Mesenchymal stem cell (in vitro differentiated cells and primary cell): ENCODE measurements around the gene ASTN2.
A peak's percentile ranks its signal among the peaks of the same experiment; 100 is the strongest.

Experiments used
- DNase-seq: peaks from one replicate; pipeline ENCODE4 v3.0.0-alpha.2; 2013
- H2AFZ ChIP-seq: one replicate; pipeline ENCODE4 v1.6.1; 2013; ENCODE audit warnings: low read depth, mild to moderate bottlenecking, control low read depth, inconsistent platforms, low read length, moderate library complexity
- H2AK5ac ChIP-seq: 2 replicates; pipeline ENCODE4 v1.6.1; 2013; ENCODE audit warnings: low read length, moderate library complexity, mild to moderate bottlenecking, inconsistent platforms; ENCODE audit not compliant: severe bottlenecking
- H2BK120ac ChIP-seq: one replicate; pipeline ENCODE4 v1.6.1; 2013; ENCODE audit warnings: low read depth, mild to moderate bottlenecking, inconsistent platforms, low read length, moderate library complexity
- H2BK12ac ChIP-seq, 2 experiments: one replicate each; pipeline ENCODE4 v1.6.1; 2013; ENCODE audit warnings: inconsistent platforms in 2 of 2, low read length in 2 of 2, mild to moderate bottlenecking in 2 of 2, moderate library complexity in 2 of 2, control low read depth in 1 of 2
- H2BK15ac ChIP-seq: one replicate; pipeline ENCODE4 v1.6.1; 2013; ENCODE audit warnings: mild to moderate bottlenecking, low read depth, inconsistent platforms; ENCODE audit not compliant: poor library complexity, severe bottlenecking
- H2BK5ac ChIP-seq: 2 replicates; pipeline ENCODE4 v1.6.1; 2013; ENCODE audit warnings: low read depth, mild to moderate bottlenecking, low read length, control low read depth, inconsistent platforms; ENCODE audit not compliant: poor library complexity, severe bottlenecking
- H3K14ac ChIP-seq, 2 experiments: one replicate each; pipeline ENCODE4 v1.6.1; 2013; ENCODE audit warnings: inconsistent platforms in 2 of 2, low read length in 2 of 2, control low read depth in 1 of 2, mild to moderate bottlenecking in 1 of 2, moderate library complexity in 1 of 2
- H3K18ac ChIP-seq, 2 experiments: one replicate each; pipeline ENCODE4 v1.6.1; 2013; ENCODE audit warnings: inconsistent platforms in 2 of 2, low read length in 2 of 2, control low read depth in 1 of 2, low read depth in 1 of 2, mild to moderate bottlenecking in 1 of 2
- H3K23ac ChIP-seq, 2 experiments: one replicate each; pipeline ENCODE4 v1.6.1; 2013; ENCODE audit warnings: inconsistent platforms in 2 of 2, low read length in 2 of 2, mild to moderate bottlenecking in 2 of 2, moderate library complexity in 2 of 2, control low read depth in 1 of 2
- H3K27ac ChIP-seq: 2 replicates; pipeline ENCODE4 v1.5.1; 2013; ENCODE audit warnings: mild to moderate bottlenecking, moderate library complexity, low read length, control low read depth, inconsistent platforms; ENCODE audit not compliant: poor library complexity, severe bottlenecking
- H3K27me3 ChIP-seq, 2 experiments: 2 replicates each; pipeline versions ENCODE4 v1.6.1 to v1.7.0; 2013; ENCODE audit warnings: low read length in 2 of 2, mild to moderate bottlenecking in 2 of 2, moderate library complexity in 2 of 2, control low read depth in 1 of 2, inconsistent platforms in 1 of 2; ENCODE audit not compliant: control insufficient read depth in 1 of 2, insufficient read depth in 1 of 2
- H3K36me3 ChIP-seq, 2 experiments: 2 replicates each; pipeline versions ENCODE4 v1.6.1 to v1.7.0; 2013; ENCODE audit warnings: low read length in 2 of 2, control low read depth in 1 of 2, inconsistent platforms in 1 of 2, low read depth in 1 of 2, mild to moderate bottlenecking in 1 of 2; ENCODE audit not compliant: insufficient read depth in 2 of 2, control insufficient read depth in 1 of 2
- H3K4ac ChIP-seq, 2 experiments: one replicate each; pipeline ENCODE4 v1.6.1; 2013; ENCODE audit warnings: inconsistent platforms in 2 of 2, low read length in 2 of 2, mild to moderate bottlenecking in 2 of 2, moderate library complexity in 2 of 2, control low read depth in 1 of 2, low read depth in 1 of 2
- H3K4me1 ChIP-seq: 2 replicates; pipeline ENCODE4 v1.6.1; 2013; ENCODE audit warnings: low read depth, low read length, control low read depth; ENCODE audit not compliant: control insufficient read depth, insufficient read depth
- H3K4me2 ChIP-seq: 2 replicates; pipeline ENCODE4 v1.6.1; 2013; ENCODE audit warnings: low read length, mild to moderate bottlenecking, inconsistent platforms; ENCODE audit not compliant: poor library complexity, severe bottlenecking
- H3K4me3 ChIP-seq, 2 experiments: 2 replicates each; pipeline versions ENCODE4 v1.5.1 to v1.7.0; 2013; ENCODE audit warnings: low read length in 2 of 2, mild to moderate bottlenecking in 2 of 2, control low read depth in 1 of 2, low read depth in 1 of 2; ENCODE audit not compliant: insufficient read depth in 1 of 2
- H3K79me1 ChIP-seq: replicated peaks from 2 replicates; pipeline ENCODE4 v1.6.1; 2013; ENCODE audit warnings: mild to moderate bottlenecking, control low read depth, low read length, inconsistent platforms; ENCODE audit not compliant: poor library complexity, severe bottlenecking
- H3K9ac ChIP-seq: 2 replicates; pipeline ENCODE4 v1.7.0; 2013; ENCODE audit warnings: mild to moderate bottlenecking, low read length, moderate library complexity
- H3K9me3 ChIP-seq: 2 replicates; pipeline ENCODE4 v1.7.0; 2013; ENCODE audit warnings: mild to moderate bottlenecking, low read length; ENCODE audit not compliant: control insufficient read depth
- H4K8ac ChIP-seq: one replicate; pipeline ENCODE4 v1.6.1; 2013; ENCODE audit warnings: inconsistent platforms, mild to moderate bottlenecking, low read length, moderate library complexity
- H4K91ac ChIP-seq: one replicate; pipeline ENCODE4 v1.6.1; 2013; ENCODE audit warnings: mild to moderate bottlenecking, low read length, inconsistent platforms
- WGBS: methylation state at CpG from one replicate; pipeline ENCODE4 v1.1.7; 2013; ENCODE audit warnings: mixed read lengths; 5-methylcytosine and 5-hydroxymethylcytosine counted together

ASTN2 gene

DNA sequence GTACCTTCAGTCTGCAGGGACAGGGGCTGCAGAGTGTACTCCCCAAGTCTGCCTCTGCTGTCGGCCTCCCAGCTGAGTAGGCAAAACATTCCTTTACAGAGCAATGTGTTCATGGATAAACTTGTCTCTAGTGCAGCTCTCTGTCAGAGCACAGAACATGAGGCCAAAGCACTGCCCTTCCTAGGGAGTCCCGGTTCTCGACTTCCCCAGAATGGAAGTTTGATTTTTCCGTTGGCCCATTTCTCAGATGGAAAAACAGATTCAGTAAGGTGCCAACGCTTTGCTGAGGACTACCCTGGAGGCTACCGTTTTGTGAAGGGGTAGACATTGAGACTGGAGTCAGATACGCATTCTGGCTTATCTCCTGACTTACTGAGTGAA, 728.2 kb downstream of the ASTN2 start:
- Histone ChIP-seq H3K14ac (no peak overlapping the region), H2BK15ac (no peak overlapping the region), H3K4ac (peak overlapping the region in 1 of 2 experiments; percentile 42), H2BK12ac (peak overlapping the region in 1 of 2 experiments; percentile 8), H3K27ac (peak overlapping the region; percentile 34), H2BK120ac (peak overlapping the region; percentile 51), H2AFZ (peak overlapping the region; percentile 68), H3K9me3 (peaks cover 9% of the 10 kb centered on the region), H4K8ac (peak overlapping the region; percentile 68), H2BK5ac (no peak overlapping the region), H3K4me1 (peaks cover 8% of the 10 kb centered on the region), H3K23ac (no peak overlapping the region), H3K9ac (peak overlapping the region; percentile 92), H4K91ac (no peak overlapping the region), H3K18ac (peak overlapping the region; percentile 40 to 55), H3K27me3 (no peaks in the 10 kb centered on the region), H2AK5ac (no peak overlapping the region), H3K79me1 (peaks cover 5% of the 10 kb centered on the region), H3K4me2 (peak overlapping the region; percentile 59), H3K4me3 (peak overlapping the region; percentile 90 to 92), H3K36me3 (peaks cover 0 to 8% of the 10 kb centered on the region in 2 experiments)
- WGBS: 32% methylated on average over 7 of the region's 7 CpGs
- DNase-seq: no peak

DNA sequence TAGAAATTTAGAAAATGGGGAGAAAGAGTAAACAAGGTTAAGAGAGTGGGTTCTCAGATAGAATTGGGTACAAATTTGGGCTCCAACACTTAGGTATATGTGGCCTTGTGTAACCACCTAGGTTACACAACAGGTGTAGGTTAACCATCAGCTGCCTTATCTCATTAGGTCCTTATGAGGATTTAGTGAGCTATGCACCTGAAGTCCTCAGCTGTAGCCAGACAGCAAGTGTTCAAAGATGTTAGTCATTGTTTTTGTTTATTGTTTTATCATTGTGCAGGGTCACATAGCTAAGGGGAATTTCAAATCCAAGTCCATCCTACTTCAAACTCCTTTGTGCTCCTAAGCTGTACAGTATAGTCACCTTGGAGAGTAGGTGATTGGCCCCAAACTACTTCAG, 728.7 kb downstream of the ASTN2 start:
- H3K27me3 ChIP-seq: no peaks in the 10 kb centered on the region
- H3K27ac ChIP-seq: no peak overlapping the region
- H2BK12ac ChIP-seq: peak overlapping the region in 1 of 2 experiments; percentile 8
- no peak overlapping the region for H2BK120ac ChIP-seq
- H3K79me1 ChIP-seq: peaks cover 5% of the 10 kb centered on the region
- H3K36me3 ChIP-seq: peaks cover 0 to 3% of the 10 kb centered on the region in 2 experiments
- H3K4me1 ChIP-seq: peaks cover 7% of the 10 kb centered on the region
- H3K23ac ChIP-seq: no peak overlapping the region
- H3K18ac ChIP-seq: peak overlapping the region in 1 of 2 experiments; percentile 16
- no peak overlapping the region for H4K8ac ChIP-seq
- peaks cover 9% of the 10 kb centered on the region for H3K9me3 ChIP-seq
- no peak overlapping the region for H2AFZ ChIP-seq
- no peak overlapping the region for H2BK15ac ChIP-seq
- no peak overlapping the region for H3K4ac ChIP-seq
- H3K4me3 ChIP-seq: peak overlapping the region in 1 of 2 experiments; percentile 90
- no peak overlapping the region for H2AK5ac ChIP-seq
- H4K91ac ChIP-seq: no peak overlapping the region
- H3K9ac ChIP-seq: peak overlapping the region; percentile 92
- no peak overlapping the region for H3K14ac ChIP-seq
- no peak overlapping the region for H2BK5ac ChIP-seq
- H3K4me2 ChIP-seq: no peak overlapping the region
- peak; percentile 30 for DNase-seq

DNA sequence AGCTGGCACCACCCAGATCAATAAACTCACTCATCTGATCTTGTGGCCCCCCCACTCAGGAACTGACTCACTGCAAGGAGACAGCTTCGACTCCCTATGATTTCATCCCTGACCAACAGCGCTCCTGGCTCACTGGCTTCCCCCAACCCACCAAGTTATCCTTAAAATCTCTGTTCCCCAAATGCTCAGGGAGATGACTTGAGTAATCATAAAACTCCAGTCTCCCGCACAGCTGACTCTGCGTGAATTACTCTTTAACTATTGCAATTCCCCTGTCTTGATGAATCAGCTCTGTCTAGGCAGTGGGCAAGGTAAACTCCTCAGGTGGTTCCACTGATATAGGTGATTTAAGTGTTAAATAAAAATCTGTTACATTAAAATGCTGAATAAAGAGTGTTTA, 729.7 kb downstream of the ASTN2 start:
- Histone ChIP-seq H2AFZ (no peak overlapping the region), H2BK12ac (no peak overlapping the region), H3K23ac (no peak overlapping the region), H2AK5ac (no peak overlapping the region), H3K4me2 (no peak overlapping the region), H3K27me3 (no peaks in the 10 kb centered on the region), H3K18ac (no peak overlapping the region), H3K9me3 (peaks cover 9% of the 10 kb centered on the region), H3K4me3 (no peak overlapping the region), H3K9ac (peak overlapping the region; percentile 15), H3K14ac (no peak overlapping the region), H3K79me1 (peaks cover 5% of the 10 kb centered on the region), H2BK15ac (no peak overlapping the region), H3K36me3 (peaks cover 0 to 3% of the 10 kb centered on the region in 2 experiments), H3K27ac (no peak overlapping the region), H3K4me1 (peaks cover 7% of the 10 kb centered on the region), H4K8ac (no peak overlapping the region), H2BK5ac (no peak overlapping the region), H4K91ac (no peak overlapping the region), H3K4ac (no peak overlapping the region), H2BK120ac (no peak overlapping the region)
- 82% methylated on average over 4 of the region's 4 CpGs for WGBS
- no peak for DNase-seq

DNA sequence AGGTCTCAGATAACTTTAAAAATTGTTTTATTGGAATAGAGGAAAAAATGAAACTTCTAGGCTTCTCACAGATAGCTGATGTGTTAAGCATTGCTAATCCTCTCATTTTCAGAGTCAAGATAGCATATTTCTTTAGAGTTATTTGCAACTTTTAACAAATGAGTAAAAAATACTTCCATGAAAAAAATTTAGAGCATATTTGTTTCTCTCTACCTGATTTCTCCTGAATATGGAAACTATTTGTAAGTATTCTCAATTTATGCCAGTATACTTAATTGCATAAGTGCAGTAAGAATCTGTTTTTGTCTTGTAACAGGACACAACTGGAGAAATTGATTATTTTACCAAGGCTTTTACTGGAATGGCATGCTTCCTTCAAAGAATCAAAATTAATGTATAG, 731.3 kb downstream of the ASTN2 start:
- H3K4me3 ChIP-seq: no peak overlapping the region
- no peak overlapping the region for H2AK5ac ChIP-seq
- H2AFZ ChIP-seq: no peak overlapping the region
- peaks cover 9% of the 10 kb centered on the region for H3K9me3 ChIP-seq
- H2BK15ac ChIP-seq: no peak overlapping the region
- DNase-seq: no peak
- H3K79me1 ChIP-seq: peaks cover 5% of the 10 kb centered on the region
- no peak overlapping the region for H3K9ac ChIP-seq
- H4K8ac ChIP-seq: no peak overlapping the region
- no peak overlapping the region for H3K14ac ChIP-seq
- H3K23ac ChIP-seq: no peak overlapping the region
- H2BK120ac ChIP-seq: no peak overlapping the region
- no peak overlapping the region for H2BK12ac ChIP-seq
- H3K4me2 ChIP-seq: no peak overlapping the region
- no peak overlapping the region for H4K91ac ChIP-seq
- no peak overlapping the region for H3K4ac ChIP-seq
- no peak overlapping the region for H3K18ac ChIP-seq
- H3K27ac ChIP-seq: no peak overlapping the region
- no peaks in the 10 kb centered on the region for H3K36me3 ChIP-seq
- peaks cover 5% of the 10 kb centered on the region for H3K4me1 ChIP-seq
- no peaks in the 10 kb centered on the region for H3K27me3 ChIP-seq
- H2BK5ac ChIP-seq: no peak overlapping the region
